GM23248 (cell line): ENCODE measurements around the gene C4orf36.

Experiments
- EZH2 ChIP-seq: fragments of 200-600 bp; sonication (generic); IDR thresholded peaks from 2 replicates; pipeline ENCODE4 v1.6.1; 2018; ENCODE audit warnings: antibody characterized with exemption, mild to moderate bottlenecking; ENCODE audit not compliant: insufficient read depth, poor library complexity, severe bottlenecking
- EZH2phosphoT487 ChIP-seq: fragments of 200-600 bp; sonication (generic); IDR thresholded peaks from 2 replicates; pipeline ENCODE4 v1.6.1; 2018; ENCODE audit warnings: antibody characterized with exemption, moderate library complexity, mild to moderate bottlenecking, low read depth; ENCODE audit not compliant: insufficient read depth

DNA sequence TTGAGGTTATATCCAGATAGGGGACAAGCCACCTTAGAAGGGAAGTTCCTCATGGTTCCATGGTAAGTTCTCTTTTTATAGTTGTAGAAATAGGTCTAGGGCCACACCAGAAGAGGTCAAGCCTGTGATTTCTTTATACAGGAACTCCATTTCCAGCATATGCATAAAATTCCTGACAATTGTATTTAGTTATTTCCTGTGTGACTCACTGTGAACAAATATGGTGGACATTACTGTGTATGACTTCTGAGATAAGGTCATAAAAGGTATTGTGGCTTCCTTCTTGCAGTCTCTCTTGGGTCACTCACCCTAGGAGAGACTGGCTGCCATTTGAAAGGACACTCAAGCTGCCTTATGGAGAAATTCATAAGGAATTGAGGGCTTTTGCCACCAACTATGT is 2.2 kb upstream of the C4orf36 start:
- TF ChIP-seq EZH2phosphoT487 (no peak), EZH2 (no peak)
